ENCODE measurements around the gene TEX261. TPM values are rescaled to one million over a fixed set of nuclear protein-coding genes. Genes with fewer than 3 reads are reported as not detected.

The TEX261 gene
- total RNA-seq, result 33.7 TPM

GRCh38 chr2:70994699-70995425 is at the start of gene TEX261:
TSS of gene TEX261 (minus strand) at chr2:70994873. CDS start at chr2:70994757, 116 bp downstream.

GRCh38 chr2:70978341-70979179 is 16.1 kb downstream of the TEX261 start, which contains the start of gene ANKRD53:
TSS of gene ANKRD53 (plus strand) at chr2:70978630. CDS start at chr2:70978646, 16 bp downstream.

Small RNA genes lying within 50 kb of the gene (small RNA-seq; reads per million reads assigned to genes)
- not detected for gene RN7SL160P (ENCODE audit: low replicate concordance)

Other genes with a start within 250 kb of the TEX261 start
- gene ADD2, start 226.7 kb downstream of the TEX261 start, total RNA-seq, result 6.1 TPM
- gene FIGLA, start 204.2 kb downstream of the TEX261 start, total RNA-seq, result not detected
- not detected for gene CLEC4F, start 174.3 kb downstream of the TEX261 start, total RNA-seq
- gene CD207, start 159.1 kb downstream of the TEX261 start, total RNA-seq, result not detected
- 0.35 TPM for gene VAX2, start 94.3 kb downstream of the TEX261 start, total RNA-seq
- gene ATP6V1B1, start 59.0 kb downstream of the TEX261 start, total RNA-seq, result 73.2 TPM
- gene ANKRD53, start 16.2 kb downstream of the TEX261 start, total RNA-seq, result 0.41 TPM
- 50.1 TPM for gene NAGK, start 73.8 kb upstream of the TEX261 start, total RNA-seq
- gene MCEE, start 135.4 kb upstream of the TEX261 start, total RNA-seq, result 30.0 TPM
- gene MPHOSPH10, start 135.8 kb upstream of the TEX261 start, total RNA-seq, result 12.4 TPM
- 15.8 TPM for gene PAIP2B, start 232.2 kb upstream of the TEX261 start, total RNA-seq

Data from metanephros (tissue), 2 donors.